Iris pigment epithelial cell (primary cell): ENCODE measurements around the gene PLEKHG4B.
A peak's percentile ranks its signal among the peaks of the same experiment; 100 is the strongest.
"Not testable (repeated sequence)": the region's sequence is repeated elsewhere in the genome, so short reads cannot be mapped to it uniquely, and the experiment has no call there.

ENCODE experiments used
- DNase-seq: peaks from one replicate; pipeline ENCODE4 v3.0.0-alpha.2; 2011; ENCODE audit warnings: low read depth

Gene PLEKHG4B

GRCh38 chr5:204001-204400 lies 112.0 kb downstream of the PLEKHG4B start:
- DNase-seq = no peak

GRCh38 chr5:204462-204861 lies 112.5 kb downstream of the PLEKHG4B start:
- no peak for DNase-seq

- DNase-seq = no peak
These were observed 113.2 kb downstream of the PLEKHG4B start for GRCh38 chr5:204966-205670.

DNA sequence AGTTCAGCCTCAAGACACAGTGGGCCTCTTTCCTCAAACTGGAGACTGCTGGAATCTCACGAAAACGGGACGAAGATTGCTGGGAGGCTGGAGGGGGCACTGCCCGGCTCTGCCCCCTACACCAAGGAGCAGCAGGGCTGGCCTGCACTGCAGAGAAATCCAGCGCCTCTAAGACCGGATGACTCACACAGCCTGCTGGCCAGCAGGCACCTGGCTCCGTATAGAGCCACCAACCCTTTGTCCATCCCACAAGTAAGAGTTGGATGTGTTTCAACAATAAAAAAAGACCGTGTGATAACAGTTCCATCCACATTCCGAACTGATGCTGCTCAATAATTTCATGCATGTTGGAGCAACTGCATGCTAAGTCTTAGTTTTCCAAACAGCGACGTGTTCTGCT lies 114.4 kb downstream of the PLEKHG4B start:
- DNase-seq = peak; percentile 65

- DNase-seq = no peak
These were observed 115.1 kb downstream of the PLEKHG4B start for GRCh38 chr5:206927-207536.

DNA sequence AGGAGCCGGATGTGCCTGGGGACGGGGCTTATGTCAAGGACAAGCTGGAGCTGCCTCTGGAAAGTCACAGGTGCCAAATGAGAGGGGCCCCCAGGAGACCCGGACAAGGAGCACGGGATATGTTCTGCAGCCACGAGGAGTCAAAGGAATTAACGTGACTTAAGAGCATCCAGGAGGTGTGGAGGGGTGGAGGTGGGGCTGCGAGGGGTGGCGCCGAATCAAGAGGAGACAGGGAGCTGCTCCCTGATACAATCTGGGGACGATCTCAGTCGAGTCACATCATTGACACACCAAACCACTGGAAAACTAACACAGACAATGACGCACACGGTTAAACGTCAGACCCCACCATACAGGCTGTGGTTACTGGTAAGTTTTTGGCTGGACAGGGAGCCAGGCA lies 115.6 kb downstream of the PLEKHG4B start:
- no peak for DNase-seq

- DNase-seq = no peak
These were observed 116.6 kb downstream of the PLEKHG4B start for GRCh38 chr5:208449-209114.

GRCh38 chr5:213803-214395 lies 121.9 kb downstream of the PLEKHG4B start:
- DNase-seq = no peak

GRCh38 chr5:215256-215655 lies 123.3 kb downstream of the PLEKHG4B start:
- DNase-seq = peak; percentile 26

GRCh38 chr5:216076-216475 lies 124.1 kb downstream of the PLEKHG4B start:
- not testable (repeated sequence) for DNase-seq

DNA sequence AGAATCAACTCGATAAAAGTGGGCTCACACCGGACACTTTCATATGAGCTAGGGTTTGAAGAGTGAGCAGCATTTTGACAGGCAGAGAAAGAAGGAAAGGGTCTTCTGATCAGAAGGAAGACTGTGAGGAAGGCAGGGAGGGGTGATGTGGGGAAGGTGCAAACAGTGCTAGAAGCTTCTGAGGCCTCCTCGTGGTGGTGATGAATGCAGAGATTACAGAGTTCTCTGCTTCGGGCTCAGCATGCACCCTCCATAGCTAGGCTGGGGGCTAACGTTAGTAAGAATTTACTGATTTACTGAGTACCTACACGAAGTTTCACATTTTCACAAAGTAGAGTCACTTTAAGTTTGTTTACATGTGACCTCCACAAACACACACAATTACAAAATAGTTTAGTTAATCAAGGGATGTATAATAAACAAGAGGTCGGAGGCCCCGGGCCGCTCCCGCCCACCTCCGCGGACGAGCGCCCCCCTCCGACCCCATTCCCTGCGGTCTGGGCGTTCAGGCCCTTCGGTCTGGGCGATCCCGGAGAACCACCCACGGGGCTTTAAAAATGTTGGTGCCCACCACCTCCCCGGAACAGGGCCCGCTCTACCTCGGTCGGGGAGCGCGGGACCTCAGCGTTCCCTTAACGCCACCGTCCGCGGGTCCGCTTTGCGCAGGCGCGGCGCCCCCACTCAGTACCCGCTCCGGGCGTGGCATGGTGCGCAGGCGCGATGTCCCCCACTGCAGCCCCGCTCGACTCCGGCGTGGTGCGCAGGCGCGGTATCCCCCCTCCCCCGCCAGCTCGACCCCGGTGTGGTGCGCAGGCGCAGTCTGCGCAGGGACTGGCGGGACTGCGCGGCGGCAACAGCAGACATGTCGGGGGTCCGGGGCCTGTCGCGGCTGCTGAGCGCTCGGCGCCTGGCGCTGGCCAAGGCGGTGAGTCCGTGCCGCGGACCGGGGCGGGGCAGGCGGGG lies 125.8 kb downstream of the PLEKHG4B start, which contains the start of the genes CCDC127 and SDHA:
Gene CCDC127 (minus strand): TSS at position 660 of the 963 bp plus-strand sequence. CDS start 1,304 bp downstream, outside the sequence.
Gene SDHA (plus strand): TSS at position 827 of the 963 bp plus-strand sequence. CDS start 36 bp downstream, at position 863.
- peak; percentile 81 for DNase-seq

DNA sequence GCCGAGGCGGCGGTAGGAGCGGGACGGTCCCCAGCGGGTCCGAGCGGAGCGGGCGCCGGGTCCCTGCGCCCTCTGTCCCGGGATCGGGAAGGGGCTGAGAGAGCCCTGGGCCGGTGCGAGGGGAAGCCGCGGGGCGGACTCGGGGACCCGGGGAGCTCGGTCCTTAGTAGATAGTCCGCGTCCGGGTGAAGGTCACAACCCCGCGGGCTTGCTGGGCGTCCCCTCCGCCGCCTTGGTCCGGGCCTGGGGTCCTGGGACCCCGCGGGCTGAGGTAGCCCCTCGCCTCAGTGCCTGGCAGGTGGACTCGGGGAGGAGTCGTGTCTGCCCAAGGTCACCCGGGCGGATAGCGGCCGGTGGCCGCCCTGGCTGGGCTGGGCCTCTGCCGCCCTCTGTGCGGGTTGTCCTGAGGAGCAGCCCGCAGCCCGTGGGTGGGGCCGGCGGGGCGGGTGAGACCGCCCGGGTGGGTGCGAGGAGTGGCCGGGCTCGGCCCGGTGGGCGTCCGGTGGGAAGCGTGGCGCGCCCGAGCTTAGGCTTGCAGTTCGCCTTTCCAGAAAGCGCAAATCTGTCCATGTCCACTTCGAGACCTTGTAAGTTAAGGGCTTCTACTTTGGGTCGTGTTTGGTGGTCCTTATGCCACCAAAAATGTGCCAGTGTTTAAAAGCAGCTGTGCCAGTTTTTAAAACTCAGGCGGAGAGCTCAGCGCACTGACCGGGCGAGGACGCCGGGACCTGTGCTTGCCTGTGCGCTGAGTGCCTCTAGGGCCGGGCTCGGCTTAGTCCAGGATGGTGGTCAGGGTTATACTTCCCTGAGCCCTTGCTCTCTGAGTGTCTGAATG lies 126.7 kb downstream of the PLEKHG4B start:
- DNase-seq = peak; percentile 48

GRCh38 chr5:219460-219863 lies 127.5 kb downstream of the PLEKHG4B start:
- DNase-seq = peak; percentile 49

GRCh38 chr5:219991-220390 lies 128.0 kb downstream of the PLEKHG4B start:
- no peak for DNase-seq

GRCh38 chr5:222951-223715 lies 131.2 kb downstream of the PLEKHG4B start:
- DNase-seq = peak; percentile 28

DNA sequence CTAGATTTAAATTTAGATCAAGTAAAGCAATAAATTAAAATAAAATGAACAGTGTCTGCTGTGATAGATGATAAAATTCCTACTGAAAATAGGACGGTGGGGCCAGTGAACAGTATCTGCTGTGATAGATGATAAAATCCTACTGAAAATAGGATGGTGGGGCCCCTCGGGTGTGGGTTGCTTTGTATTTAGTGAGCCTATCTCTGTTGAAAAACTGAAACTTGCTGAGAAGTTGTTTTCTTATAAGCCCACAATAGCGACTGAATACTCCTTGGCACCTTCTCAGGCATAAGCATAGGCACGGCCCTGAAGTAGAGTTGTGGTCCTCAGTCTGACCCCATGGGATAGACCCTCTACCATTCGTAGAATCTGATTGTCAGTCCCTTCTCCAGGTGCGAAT lies 131.8 kb downstream of the PLEKHG4B start:
- no peak for DNase-seq

- DNase-seq = no peak
These were observed 133.4 kb downstream of the PLEKHG4B start for GRCh38 chr5:225334-225733.

DNA sequence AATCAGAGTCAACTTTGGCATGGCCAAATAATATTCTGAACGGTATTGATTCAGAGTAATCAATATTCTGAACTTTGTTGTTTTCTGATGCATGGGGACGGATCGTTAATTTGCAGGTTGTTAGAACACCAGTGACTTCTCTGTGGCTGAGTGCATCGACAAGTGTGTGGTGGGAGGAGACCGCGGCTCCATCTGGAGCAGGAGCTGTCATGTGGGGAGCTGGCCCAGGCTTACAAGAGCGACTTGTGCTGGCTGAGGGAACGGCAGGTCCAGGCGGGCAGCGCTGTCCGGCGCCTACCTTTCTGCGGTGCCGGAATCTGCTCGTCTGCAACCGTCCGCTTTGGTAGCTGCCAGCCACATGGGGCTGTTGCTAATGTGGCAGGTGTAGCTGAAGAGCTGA lies 135.4 kb downstream of the PLEKHG4B start:
- DNase-seq = not testable (repeated sequence)

DNA sequence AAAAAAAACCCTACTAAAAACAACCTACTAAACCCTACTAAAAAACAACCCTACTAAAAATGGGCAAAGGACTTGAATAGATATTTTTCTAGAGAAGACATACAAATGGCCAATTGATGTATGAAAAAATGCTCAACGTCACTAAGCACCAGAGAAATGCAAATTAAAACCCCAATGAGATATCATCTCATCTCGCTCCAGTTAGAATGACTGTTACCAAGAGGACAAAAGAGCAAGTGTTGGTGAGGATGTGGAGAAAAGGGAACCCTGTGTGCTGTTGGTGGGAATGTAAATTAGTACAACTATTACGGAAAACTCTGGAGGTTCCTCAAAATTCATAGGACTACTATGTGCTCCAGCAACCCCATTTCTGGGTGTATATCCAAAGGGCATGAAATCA lies 136.9 kb downstream of the PLEKHG4B start:
- DNase-seq = no peak

DNA sequence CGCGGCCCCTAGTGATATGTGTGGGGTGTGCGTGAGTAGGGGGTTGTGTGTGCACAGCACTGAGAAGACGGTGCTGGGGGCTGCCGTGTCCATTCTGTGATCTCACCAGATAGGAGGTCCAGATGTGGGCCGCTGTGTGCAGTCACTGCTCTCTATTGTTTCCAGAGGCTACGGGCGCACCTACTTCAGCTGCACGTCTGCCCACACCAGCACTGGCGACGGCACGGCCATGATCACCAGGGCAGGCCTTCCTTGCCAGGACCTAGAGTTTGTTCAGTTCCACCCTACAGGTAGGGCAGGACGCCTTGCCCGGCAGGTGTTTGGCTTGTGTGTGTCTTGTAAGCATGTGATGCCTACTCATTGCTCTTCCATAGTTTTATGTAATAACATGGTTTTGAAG lies 138.7 kb downstream of the PLEKHG4B start:
- DNase-seq = no peak
